CD1c-positive myeloid dendritic cell (primary cell): ENCODE measurements around the gene MARCO.
"Not testable (repeated sequence)": the region's sequence is repeated elsewhere in the genome, so short reads cannot be mapped to it uniquely, and the experiment has no call there.

Source experiments
- DNase-seq: peaks from one replicate; pipeline ENCODE4 v3.0.0-alpha.2; 2016; ENCODE audit errors: extremely low spot score

MARCO gene

DNA sequence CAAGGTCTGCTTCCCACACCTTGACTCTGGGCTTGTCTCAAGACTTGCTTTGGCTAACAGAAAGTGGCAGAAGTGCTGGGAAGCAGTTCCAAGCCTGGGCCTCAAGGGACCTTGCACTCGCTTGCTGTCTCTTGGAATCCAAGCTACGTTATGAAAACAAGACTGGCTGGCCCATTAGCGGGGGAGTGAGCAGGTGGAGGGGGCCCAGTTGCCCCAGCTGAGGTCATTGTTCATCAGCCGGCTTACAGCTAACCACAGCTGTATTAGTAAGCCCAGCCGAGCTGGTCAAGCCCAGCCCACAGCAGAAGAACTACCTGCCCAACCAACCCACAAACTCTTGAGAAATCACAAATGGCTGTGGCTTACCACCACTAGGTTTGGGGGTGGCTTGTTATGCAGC is 63.1 kb downstream of the MARCO start:
- DNase-seq: no peak

DNA sequence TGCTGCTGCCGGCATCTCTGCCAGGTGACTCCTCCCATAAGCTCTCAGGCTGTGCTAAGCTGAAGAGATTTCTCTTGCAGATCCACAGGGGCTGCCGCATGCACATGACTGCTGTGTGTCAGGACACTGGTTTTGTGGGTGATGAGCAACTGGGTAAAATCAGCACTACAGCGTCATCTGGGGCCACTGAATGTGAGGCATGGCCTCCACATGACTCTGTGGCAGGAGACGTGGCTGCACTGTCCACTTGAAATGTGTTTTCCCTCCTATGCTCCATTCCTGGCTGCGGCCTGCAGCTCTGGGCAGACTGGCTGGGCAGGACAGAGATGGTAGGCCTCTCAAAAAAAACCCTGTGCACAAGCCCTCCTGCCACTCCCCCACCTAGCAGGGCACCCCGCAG is 63.6 kb downstream of the MARCO start:
- no peak for DNase-seq

- DNase-seq: no peak
Observed at GRCh38 chr2:119006441-119006840, 64.4 kb downstream of the MARCO start.

- peak; percentile 52 for DNase-seq
Observed at GRCh38 chr2:119008108-119008507, 66.1 kb downstream of the MARCO start.

DNA sequence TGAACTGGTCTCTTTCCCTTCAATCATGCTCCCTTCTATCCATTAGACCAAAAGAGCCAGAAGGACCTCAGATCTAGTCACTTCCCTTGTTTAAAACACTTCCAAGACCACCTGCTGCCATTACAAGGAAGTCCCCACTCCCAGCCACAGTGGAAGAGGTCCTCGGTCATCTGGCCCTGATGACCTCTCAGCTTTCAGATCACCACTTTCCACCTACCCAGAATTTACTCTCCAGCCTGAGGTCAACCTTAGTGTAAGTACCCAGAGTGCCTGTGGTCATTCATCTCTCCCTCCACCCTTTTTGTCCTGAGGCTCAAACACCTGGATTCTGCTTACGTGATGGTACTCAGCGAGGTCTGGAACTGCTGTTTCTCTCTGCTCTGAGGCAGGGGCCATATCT is 67.1 kb downstream of the MARCO start:
- DNase-seq: no peak

GRCh38 chr2:119010336-119010735 is 68.3 kb downstream of the MARCO start:
- no peak for DNase-seq

GRCh38 chr2:119011162-119011909 is 69.3 kb downstream of the MARCO start:
- DNase-seq: peak; percentile 50

DNA sequence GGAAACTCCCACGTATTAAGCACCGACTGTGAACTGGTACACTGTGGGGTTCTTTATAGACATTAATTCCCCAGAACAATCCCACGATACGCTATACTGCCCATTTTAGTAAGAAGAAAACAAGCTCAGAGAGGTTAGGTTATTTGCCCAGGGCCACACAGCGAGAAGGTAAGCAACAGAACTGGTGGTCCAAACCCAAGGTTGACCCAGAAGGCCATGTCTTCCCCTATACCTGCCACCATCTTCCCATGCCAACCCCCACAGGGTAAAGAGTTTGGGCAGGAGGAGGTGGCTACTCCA is 69.9 kb downstream of the MARCO start:
- DNase-seq: no peak

- DNase-seq: no peak
Observed at GRCh38 chr2:119012345-119013301, 70.6 kb downstream of the MARCO start.

DNA sequence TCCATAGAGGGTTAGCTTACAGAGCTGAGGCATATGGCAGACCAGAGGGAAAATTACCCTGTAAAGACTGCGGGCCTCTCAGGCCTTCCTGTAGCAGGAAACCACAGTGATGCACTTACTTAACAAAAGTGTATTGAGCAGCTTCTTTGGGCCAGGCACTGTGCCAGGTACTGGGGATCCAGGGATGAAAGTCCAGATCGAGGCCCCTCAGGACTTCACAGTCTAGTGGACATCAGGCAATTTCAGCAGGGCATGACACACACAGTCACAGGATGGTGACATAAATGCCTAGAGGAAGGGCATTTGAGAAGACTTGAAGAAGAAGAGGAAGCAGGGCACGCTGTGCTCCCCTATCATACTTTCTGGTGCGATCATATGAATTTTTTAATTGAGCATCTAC is 71.7 kb downstream of the MARCO start:
- DNase-seq: peak; percentile 13

DNA sequence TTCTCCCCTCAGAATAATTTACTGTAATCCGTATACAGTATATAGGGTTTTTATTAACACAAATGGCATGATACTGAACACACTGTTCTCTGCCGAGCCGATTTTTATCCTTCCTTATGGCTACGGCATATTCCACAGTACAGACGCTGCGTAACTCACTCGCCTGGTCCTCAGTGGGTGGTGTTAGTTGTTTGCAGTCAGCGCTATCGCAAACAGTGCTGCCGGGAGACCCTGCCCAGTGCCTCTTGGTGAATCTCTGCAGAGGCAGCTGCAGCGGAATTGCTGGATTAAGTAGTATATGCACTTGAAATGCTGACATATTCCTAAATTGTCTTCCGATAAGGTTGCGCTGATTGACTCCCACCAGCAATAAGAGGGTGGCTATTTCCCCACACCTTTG is 73.9 kb downstream of the MARCO start:
- no peak for DNase-seq

DNA sequence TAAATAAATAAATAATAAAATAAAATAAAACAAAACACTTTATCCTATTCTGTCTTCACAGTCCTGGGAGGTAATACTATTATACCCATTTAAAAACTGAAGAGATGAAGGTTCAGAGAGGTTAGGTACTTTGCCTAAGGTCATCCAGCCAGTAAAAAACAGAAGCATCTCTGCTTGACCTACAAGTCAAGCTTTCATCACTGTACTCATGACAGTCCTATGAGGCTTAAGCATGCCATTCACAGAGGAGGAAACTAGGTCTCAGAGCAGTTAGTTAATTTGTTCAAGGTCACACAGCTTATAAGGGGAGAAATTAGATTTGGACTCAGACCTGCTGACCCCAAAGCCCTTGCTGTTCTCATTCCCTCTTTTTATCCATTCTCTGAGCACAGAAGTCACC is 77.5 kb downstream of the MARCO start:
- no peak for DNase-seq

GRCh38 chr2:119022678-119023077 is 80.7 kb downstream of the MARCO start:
- DNase-seq: no peak

DNA sequence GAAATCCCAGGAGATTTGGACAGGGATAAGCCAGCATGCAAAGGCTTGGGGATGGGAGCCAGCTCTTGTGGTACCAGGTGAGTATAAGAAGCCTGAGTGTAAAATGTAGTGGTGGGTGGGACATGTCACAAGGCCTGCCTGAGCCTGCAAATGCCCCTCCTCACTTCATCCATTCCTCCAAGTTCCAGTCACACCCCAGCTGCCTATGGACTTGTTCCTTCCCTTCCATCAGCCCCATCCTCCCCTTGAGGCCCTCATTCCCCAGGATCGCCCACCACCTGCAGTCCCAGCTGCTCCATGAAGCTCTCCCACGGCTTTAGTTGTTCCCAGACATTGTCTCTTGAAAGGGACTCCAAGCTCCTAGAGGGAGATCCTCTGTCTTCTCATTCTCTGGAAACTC is 81.5 kb downstream of the MARCO start:
- no peak for DNase-seq

- no peak for DNase-seq
Observed at GRCh38 chr2:119024152-119024551, 82.2 kb downstream of the MARCO start.

- no peak for DNase-seq
Observed at GRCh38 chr2:119024568-119024967, 82.6 kb downstream of the MARCO start.

- no peak for DNase-seq
Observed at GRCh38 chr2:119025013-119025412, 83.0 kb downstream of the MARCO start.

DNA sequence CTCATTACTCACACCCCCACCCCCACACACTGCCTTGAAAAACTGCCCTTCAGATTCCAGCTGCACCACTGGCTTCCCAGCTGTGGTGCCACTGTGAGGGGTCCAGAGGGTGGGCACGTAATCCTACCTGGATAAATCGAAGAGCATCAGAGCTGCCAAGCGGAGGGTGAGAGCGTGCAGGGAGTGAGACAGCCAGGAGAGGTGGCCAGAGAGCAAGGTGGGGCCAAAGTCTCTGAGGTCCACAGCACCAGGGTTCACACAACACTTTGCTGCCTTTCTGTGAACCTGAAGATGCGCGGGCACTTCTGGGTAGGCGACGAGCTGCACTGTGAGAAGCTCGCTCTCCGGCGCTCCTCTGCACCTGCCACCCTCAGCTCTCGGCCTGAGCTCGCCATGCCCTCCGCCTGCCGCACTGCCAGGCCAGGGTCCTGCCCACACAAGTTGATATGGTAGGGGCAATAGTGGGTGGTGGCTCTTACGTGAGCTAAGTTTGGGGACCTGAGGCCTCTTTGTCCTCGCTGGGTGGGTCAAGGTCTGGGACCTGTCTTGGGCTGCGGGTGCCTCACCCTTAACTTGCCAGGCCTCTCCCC is 83.9 kb downstream of the MARCO start:
- DNase-seq: no peak

GRCh38 chr2:119026890-119027289 is 84.9 kb downstream of the MARCO start:
- no peak for DNase-seq

DNA sequence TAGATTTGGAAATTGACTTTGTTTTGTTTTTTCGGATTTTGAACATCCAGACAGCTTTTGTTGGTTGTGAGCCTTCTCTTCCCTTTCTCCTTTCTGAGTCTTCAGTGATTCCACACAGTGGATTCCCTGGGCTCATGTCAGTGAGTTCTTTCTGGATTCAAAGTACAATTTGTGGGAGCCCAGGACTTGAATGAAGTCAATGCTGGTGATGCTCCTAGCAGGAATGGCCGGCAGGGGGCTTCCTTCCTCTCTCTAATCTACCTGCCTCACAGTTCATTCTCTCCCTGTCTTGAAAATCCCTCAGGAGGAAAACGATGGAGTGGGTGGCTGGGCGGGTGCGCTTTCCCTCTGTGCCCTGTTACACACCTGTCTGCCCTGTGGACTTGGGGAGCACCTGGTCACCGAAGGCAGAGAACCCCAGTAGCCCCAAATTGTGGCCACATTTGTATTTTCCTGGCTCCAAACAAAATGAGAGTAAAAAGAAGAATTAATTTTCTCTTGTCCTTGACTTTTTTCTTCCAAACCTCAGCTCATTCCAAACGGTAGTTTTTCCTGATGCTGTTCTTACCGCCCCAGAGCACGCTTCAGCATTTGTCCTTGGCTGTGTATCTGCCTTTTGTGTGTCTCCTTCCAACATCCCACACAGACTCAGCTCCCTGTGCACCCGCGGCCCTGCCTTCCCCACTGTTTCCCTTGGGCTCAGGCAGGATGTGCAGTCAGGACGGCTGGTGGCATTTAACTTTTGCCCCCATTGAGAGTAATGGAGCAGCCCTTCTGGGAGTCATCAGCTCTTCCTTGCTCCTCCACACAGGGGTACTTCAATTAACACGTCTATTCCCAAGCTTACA is 86.6 kb downstream of the MARCO start:
- DNase-seq: peak; percentile 9

DNA sequence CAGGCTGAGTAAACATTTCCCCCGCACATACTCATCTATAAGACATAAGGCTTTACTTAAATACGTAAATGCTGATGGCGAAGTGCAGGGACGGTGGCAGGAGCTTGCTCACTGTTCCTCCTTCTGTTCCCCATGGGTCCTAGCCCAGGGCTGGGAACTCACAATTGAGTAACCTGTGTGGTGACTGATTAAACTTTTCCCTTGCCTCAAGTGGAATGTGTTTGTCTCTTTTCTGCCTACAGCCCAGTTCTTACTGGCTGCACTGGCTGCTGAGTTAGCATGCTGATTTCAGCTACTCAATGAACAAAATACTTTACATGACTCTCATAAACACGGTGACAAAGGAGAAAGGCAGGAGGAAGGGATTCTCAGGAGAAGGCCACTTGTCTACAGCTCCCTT is 87.3 kb downstream of the MARCO start:
- DNase-seq: no peak

DNA sequence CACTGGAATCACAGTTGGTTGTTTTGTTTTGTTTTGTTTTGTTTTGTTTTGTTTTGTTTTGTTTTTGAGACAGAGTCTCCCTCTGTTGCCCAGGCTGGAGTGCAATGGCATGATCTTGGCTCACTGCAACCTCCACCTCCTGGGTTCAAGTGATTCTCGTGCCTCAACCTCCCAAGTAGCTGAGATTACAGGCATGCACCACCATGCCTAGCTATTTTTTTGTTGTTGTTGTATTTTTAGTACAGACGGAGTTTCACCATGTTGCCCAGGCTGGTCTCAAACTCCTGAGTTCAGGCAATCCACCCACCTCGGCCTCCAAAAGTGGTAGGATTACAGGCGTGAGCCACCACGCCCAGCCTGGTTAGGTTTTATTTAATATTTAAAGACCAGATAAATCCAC is 95.9 kb downstream of the MARCO start:
- DNase-seq: not testable (repeated sequence)
